ENCODE measurements around the gene PLEKHF1.

PLEKHF1 gene

DNA sequence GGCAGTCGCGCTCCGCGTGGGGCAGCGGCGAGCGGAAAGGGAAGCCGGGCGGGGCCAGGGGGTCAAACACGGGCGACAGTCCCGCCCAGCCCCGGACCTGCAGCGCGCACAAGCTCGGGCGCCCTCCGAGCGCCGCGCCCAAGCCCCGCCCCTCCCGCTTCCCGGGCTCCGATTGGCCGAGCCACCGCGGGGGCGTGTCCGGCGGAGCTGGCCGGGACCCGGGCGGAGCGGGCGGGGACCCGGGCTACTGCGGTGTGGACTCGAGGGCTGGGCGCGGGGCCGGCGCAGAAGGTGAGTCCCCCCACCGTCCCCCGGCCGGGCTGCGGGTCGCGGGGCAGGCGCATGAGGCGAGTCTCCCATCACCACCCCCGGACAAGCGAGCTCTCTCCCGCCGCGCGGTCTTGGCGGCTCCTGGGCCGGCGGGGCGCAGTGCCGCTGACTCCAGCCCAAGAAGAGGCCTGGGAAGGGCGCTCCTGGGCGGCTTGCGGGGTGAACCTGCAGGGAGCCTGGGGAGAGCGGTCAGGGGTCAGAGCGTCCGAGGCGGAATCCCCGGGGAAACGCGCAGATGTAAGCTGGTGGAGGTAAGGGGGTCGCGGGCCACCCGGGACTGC is at the start of gene PLEKHF1:
PLEKHF1 (plus strand) TSS at position 247 of the 611 bp plus-strand sequence. CDS start 8,379 bp downstream, outside the sequence.
- no peak for TF ChIP-seq CTCF (IDR thresholded peaks at IDR 0.05; ENCODE audit: low read depth, low read length)
- Histone ChIP-seq H3K4me3 (ENCODE audit: low read depth, low read length) (peak within 1 kb of the TSS; percentile 76), H3K27me3 (ENCODE audit: insufficient read depth, low read depth, severe bottlenecking) (no peaks in the 10 kb centered on the region), H3K9me3 (ENCODE audit: severe bottlenecking) (no peaks in the 10 kb centered on the region), H3K27ac (peak within 1 kb of the TSS; percentile 55), H3K36me3 (no peaks in the 10 kb centered on the region)
- peak; percentile 89 for DNase-seq

GRCh38 chr19:29615891-29616425 is 49.3 kb upstream of the PLEKHF1 start:
- no peak overlapping the region for H3K27ac ChIP-seq
- H3K36me3 ChIP-seq = peaks cover 23% of the 10 kb centered on the region
- no peaks in the 10 kb centered on the region for H3K27me3 ChIP-seq (ENCODE audit: insufficient read depth, low read depth, severe bottlenecking)
- no peak for TF ChIP-seq CTCF (IDR thresholded peaks at IDR 0.05; ENCODE audit: low read depth, low read length)
- DNase-seq = no peak
- H3K9me3 ChIP-seq (ENCODE audit: severe bottlenecking) = no peaks in the 10 kb centered on the region
- H3K4me3 ChIP-seq (ENCODE audit: low read depth, low read length) = no peak overlapping the region

DNA sequence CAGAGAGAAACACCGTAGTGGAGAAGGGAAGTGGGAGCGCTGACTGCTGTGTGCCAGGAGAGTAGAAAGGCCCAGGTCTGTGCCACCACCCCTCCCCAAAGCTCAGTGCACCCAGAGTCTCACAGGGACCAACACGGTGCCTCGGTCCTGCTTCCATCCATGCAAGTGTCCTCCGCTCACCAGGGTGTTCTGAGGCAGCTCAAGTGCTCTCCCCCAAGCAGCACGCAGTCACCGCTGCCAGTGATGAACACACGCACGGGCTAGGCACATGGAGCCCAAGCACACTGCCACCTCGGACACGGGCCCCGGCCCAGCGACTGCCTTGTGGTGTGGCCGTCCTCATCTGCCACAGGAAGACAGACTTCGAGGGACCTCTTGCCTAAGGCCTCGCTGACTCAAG is 48.7 kb upstream of the PLEKHF1 start:
- Histone ChIP-seq H3K4me3 (ENCODE audit: low read depth, low read length) (no peak overlapping the region), H3K36me3 (peaks cover 18% of the 10 kb centered on the region), H3K27me3 (ENCODE audit: insufficient read depth, low read depth, severe bottlenecking) (no peaks in the 10 kb centered on the region), H3K27ac (no peak overlapping the region), H3K9me3 (ENCODE audit: severe bottlenecking) (no peaks in the 10 kb centered on the region)
- TF ChIP-seq CTCF (IDR thresholded peaks at IDR 0.05; ENCODE audit: low read depth, low read length) = no peak
- no peak for DNase-seq

DNA sequence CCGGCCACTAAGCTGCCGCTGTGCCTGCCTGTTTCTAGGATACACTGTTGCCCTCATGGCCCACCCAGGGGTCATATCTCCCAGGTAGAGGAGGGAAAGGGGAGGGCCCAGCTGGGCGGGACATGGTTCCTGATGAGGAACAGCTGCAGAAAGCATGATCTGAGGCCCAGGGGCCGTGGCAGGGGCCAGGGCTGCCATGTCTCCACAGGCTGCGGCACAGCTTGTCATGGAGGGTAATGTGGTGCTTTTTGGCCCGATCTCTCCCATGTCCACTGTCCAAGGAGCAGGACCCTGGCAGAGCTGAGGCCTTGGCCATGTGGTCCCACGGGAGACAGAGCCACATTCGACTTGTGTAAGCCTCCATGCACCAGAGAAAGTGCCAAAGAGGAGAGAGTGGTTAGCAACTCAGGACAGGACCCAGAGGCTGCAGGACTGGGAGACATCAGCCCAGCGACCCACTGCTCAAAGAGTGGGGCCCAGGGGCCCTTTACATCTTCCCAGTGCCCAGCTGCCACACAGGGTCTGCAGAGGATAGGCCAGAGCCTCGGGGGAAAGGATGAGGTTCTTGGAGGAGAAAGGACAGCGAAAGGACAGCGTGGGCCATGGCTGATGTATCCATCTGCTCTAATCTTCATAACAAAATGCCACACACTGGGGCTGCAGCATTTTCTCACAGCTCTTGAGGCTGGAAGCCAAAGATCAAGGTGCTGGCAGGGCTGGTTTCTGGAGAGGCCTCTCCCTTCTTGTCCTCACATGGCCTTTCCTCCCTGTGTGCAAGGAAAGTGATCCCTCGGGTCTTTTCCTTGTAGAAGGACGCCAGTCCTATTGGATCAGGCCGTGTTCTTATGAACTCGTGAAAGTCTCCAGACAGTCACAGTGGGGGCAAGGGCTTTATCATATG is 47.6 kb upstream of the PLEKHF1 start:
- H3K27ac ChIP-seq = no peak overlapping the region
- TF ChIP-seq CTCF (IDR thresholded peaks at IDR 0.05; ENCODE audit: low read depth, low read length) = no peak
- no peaks in the 10 kb centered on the region for H3K9me3 ChIP-seq (ENCODE audit: severe bottlenecking)
- no peak for DNase-seq
- peaks cover 12% of the 10 kb centered on the region for H3K36me3 ChIP-seq
- H3K27me3 ChIP-seq (ENCODE audit: insufficient read depth, low read depth, severe bottlenecking) = no peaks in the 10 kb centered on the region
- no peak overlapping the region for H3K4me3 ChIP-seq (ENCODE audit: low read depth, low read length)

DNA sequence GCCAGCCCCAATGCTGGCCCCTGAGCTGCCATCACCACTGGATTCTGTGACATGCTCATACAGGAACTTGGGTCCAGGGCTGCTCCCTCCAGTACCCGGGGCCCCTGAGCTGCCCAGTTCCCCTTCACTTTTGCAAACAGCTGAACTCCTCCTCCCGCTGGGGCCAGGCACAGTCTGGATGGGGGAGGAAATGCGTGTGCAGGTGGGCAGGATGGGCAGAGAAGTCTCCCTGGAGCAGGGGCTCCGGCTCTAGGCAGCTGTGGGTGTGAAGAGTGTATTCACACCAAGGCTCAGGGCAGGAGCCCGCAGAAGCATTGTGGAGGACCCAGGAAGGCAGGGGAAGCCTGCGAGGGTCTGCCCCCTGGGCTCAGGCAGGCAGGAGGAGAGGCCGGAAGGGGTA is 46.8 kb upstream of the PLEKHF1 start:
- no peaks in the 10 kb centered on the region for H3K9me3 ChIP-seq (ENCODE audit: severe bottlenecking)
- no peak overlapping the region for H3K4me3 ChIP-seq (ENCODE audit: low read depth, low read length)
- H3K27ac ChIP-seq = no peak overlapping the region
- no peaks in the 10 kb centered on the region for H3K27me3 ChIP-seq (ENCODE audit: insufficient read depth, low read depth, severe bottlenecking)
- no peak for TF ChIP-seq CTCF (IDR thresholded peaks at IDR 0.05; ENCODE audit: low read depth, low read length)
- no peak for DNase-seq
- peaks cover 7% of the 10 kb centered on the region for H3K36me3 ChIP-seq

Data from WERI-Rb-1 (cell line).